IMR-90 (cell line): ENCODE measurements around the gene AGFG1. TPM values are rescaled to one million over a fixed set of nuclear protein-coding genes. Genes with fewer than 3 reads are reported as not detected.

Experiments used
- ATAC-seq: fragments of 200-7000 bp; cut with Tn5 transposase; 2 replicates; pipeline ENCODE4 v1.9.1; 2020; ENCODE audit warnings: low read depth, mild to moderate bottlenecking, moderate library complexity
- BruUV-seq: library from RNA; stranded (reverse); fragments of 400-500 nt; replicated peaks from 2 replicates; lab custom pipeline; 2021; lab: Mats Ljungman, UMichigan
- CTCF ChIA-PET: fragments of 300-600 bp; formaldehyde crosslinking; extraction: SDS; loops from one replicate; lab custom pipeline; 2021; ENCODE audit warnings: antibody characterized with exemption; lab: Yijun Ruan, JAX
- POLR2A ChIA-PET: fragments of 300-600 bp; sonication (Branson Sonifier 250); formaldehyde crosslinking; loops from one replicate; lab custom pipeline; 2022; ENCODE audit warnings: antibody characterized with exemption; ENCODE audit not compliant: unreplicated experiment; lab: Charles Lee
- DNase-seq: peaks from one replicate; pipeline ENCODE4 v3.0.0; 2013
- H2AFZ ChIP-seq: replicated peaks from 2 replicates; pipeline ENCODE3; 2013; ENCODE audit warnings: low read length, mild to moderate bottlenecking; ENCODE audit not compliant: poor library complexity
- H2AK5ac ChIP-seq: 2 replicates; pipeline ENCODE4 v1.6.1; 2013; ENCODE audit warnings: low read depth, low read length, inconsistent platforms
- H2AK9ac ChIP-seq: replicated peaks from 2 replicates; pipeline ENCODE3; 2013; ENCODE audit warnings: mild to moderate bottlenecking, low read depth, low read length, moderate library complexity; ENCODE audit not compliant: poor library complexity
- H2BK120ac ChIP-seq: 2 replicates; pipeline ENCODE4 v1.6.1; 2013; ENCODE audit warnings: low read depth, low read length, inconsistent platforms
- H2BK15ac ChIP-seq: 3 replicates; pipeline ENCODE4 v1.6.1; 2013; ENCODE audit warnings: low read depth, low read length, inconsistent platforms
- H2BK20ac ChIP-seq: 2 replicates; pipeline ENCODE4 v1.6.1; 2013; ENCODE audit warnings: low read depth, mild to moderate bottlenecking, inconsistent platforms, low read length, moderate library complexity
- H2BK5ac ChIP-seq: 2 replicates; pipeline ENCODE4 v1.6.1; 2013; ENCODE audit warnings: mild to moderate bottlenecking, low read depth, low read length, inconsistent platforms; ENCODE audit not compliant: poor library complexity, severe bottlenecking
- H3K14ac ChIP-seq: replicated peaks from 2 replicates; pipeline ENCODE4 v1.6.1; 2013; ENCODE audit warnings: low read depth, low read length, inconsistent platforms
- H3K18ac ChIP-seq: 2 replicates; pipeline ENCODE4 v1.6.1; 2013; ENCODE audit warnings: low read depth, low read length, control low read depth
- H3K23ac ChIP-seq: 2 replicates; pipeline ENCODE4 v1.6.1; 2013; ENCODE audit warnings: low read depth, low read length, inconsistent platforms
- H3K27ac ChIP-seq: 2 replicates; pipeline ENCODE4 v1.5.1; 2013; ENCODE audit warnings: mild to moderate bottlenecking, control low read depth, low read length; ENCODE audit not compliant: insufficient read depth
- H3K27me3 ChIP-seq: 2 replicates; pipeline ENCODE4 v1.6.1; 2013; ENCODE audit warnings: low read length; ENCODE audit not compliant: control insufficient read depth, insufficient read depth
- H3K36me3 ChIP-seq: 2 replicates; pipeline ENCODE4 v1.6.1; 2013; ENCODE audit warnings: low read length, mixed read lengths; ENCODE audit not compliant: control insufficient read depth, insufficient read depth
- H3K4ac ChIP-seq: 2 replicates; pipeline ENCODE4 v1.6.1; 2013; ENCODE audit warnings: low read depth, low read length, inconsistent platforms
- H3K4me1 ChIP-seq: 2 replicates; pipeline ENCODE4 v1.6.1; 2013; ENCODE audit warnings: low read length, mixed read lengths; ENCODE audit not compliant: control insufficient read depth, insufficient read depth
- H3K4me2 ChIP-seq: 2 replicates; pipeline ENCODE4 v1.6.1; 2013; ENCODE audit warnings: low read depth, mild to moderate bottlenecking, control low read depth, low read length, moderate library complexity
- H3K4me3 ChIP-seq: 2 replicates; pipeline ENCODE4 v1.5.1; 2013; ENCODE audit warnings: low read depth, mild to moderate bottlenecking, control low read depth, low read length, moderate library complexity; ENCODE audit not compliant: insufficient read depth
- H3K56ac ChIP-seq: 2 replicates; pipeline ENCODE4 v1.6.1; 2013; ENCODE audit warnings: low read length, inconsistent platforms; ENCODE audit not compliant: insufficient read depth; ENCODE audit errors: extremely low read depth
- H3K79me1 ChIP-seq, 2 experiments: 2 replicates each; pipeline ENCODE4 v1.6.1; 2013; ENCODE audit warnings: low read length in 2 of 2, inconsistent platforms in 1 of 2, low read depth in 1 of 2
- H3K9ac ChIP-seq: 2 replicates; pipeline ENCODE4 v1.6.1; 2013; ENCODE audit warnings: low read depth, low read length, control low read depth
- H3K9me1 ChIP-seq: 2 replicates; pipeline ENCODE4 v1.6.1; 2013; ENCODE audit warnings: low read length, inconsistent platforms; ENCODE audit not compliant: insufficient read depth
- H3K9me3 ChIP-seq: 2 replicates; pipeline ENCODE4 v1.6.1; 2013; ENCODE audit warnings: low read length; ENCODE audit not compliant: control insufficient read depth, insufficient read depth
- H4K20me1 ChIP-seq: 2 replicates; pipeline ENCODE4 v1.6.1; 2013; ENCODE audit warnings: low read length, inconsistent platforms; ENCODE audit not compliant: insufficient read depth
- H4K5ac ChIP-seq: 2 replicates; pipeline ENCODE4 v1.6.1; 2013; ENCODE audit warnings: mild to moderate bottlenecking, low read depth, low read length, control low read depth
- H4K8ac ChIP-seq, 2 experiments: 2 replicates each; pipeline ENCODE4 v1.6.1; 2013; ENCODE audit warnings: low read depth in 2 of 2, low read length in 2 of 2, control low read depth in 1 of 2, inconsistent platforms in 1 of 2
- H4K91ac ChIP-seq: 2 replicates; pipeline ENCODE4 v1.6.1; 2013; ENCODE audit warnings: low read depth, low read length, inconsistent platforms; ENCODE audit not compliant: insufficient read depth
- BHLHE40 ChIP-seq: fragments of 150-350 bp; IDR thresholded peaks from 2 replicates; pipeline ENCODE4 v1.6.1; 2016; ENCODE audit warnings: mild to moderate bottlenecking, low read depth, low read length
- CEBPB ChIP-seq: IDR thresholded peaks from 2 replicates; pipeline ENCODE4 v1.6.1; 2012; ENCODE audit warnings: low read depth, low read length, improper control_type of control experiment
- CHD1 ChIP-seq: IDR thresholded peaks from 2 replicates; pipeline ENCODE4 v1.6.1; 2012; ENCODE audit warnings: low read depth, low read length, improper control_type of control experiment
- FOS ChIP-seq: fragments of 150-350 bp; IDR thresholded peaks from 2 replicates; pipeline ENCODE4 v1.6.1; 2016; ENCODE audit warnings: low read depth, low read length
- MAFK ChIP-seq: IDR thresholded peaks from 2 replicates; pipeline ENCODE4 v1.6.1; 2012; ENCODE audit warnings: low read depth, low read length, improper control_type of control experiment
- POLR2A ChIP-seq: IDR thresholded peaks from 2 replicates; pipeline ENCODE4 v1.6.1; 2012; ENCODE audit warnings: mild to moderate bottlenecking, low read depth, low read length
- RAD21 ChIP-seq: IDR thresholded peaks from 2 replicates; pipeline ENCODE4 v1.6.1; 2012; ENCODE audit warnings: low read length, improper control_type of control experiment
- RCOR1 ChIP-seq: IDR thresholded peaks from 2 replicates; pipeline ENCODE4 v1.6.1; 2012; ENCODE audit warnings: mild to moderate bottlenecking, low read length, improper control_type of control experiment; ENCODE audit not compliant: insufficient replicate concordance
- RFX5 ChIP-seq: IDR thresholded peaks from 2 replicates; pipeline ENCODE4 v1.8.0; 2012; ENCODE audit warnings: low read depth, mild to moderate bottlenecking, low read length, moderate library complexity
- WGBS, 2 experiments: methylation state at CpG; one replicate each; pipeline versions ENCODE4 v1.1.5 to v1.1.7; 2013; ENCODE audit warnings: missing lambda C conversion rate in 2 of 2; ENCODE audit not compliant: insufficient read length in 1 of 2; ENCODE audit errors: extremely low coverage in 2 of 2; 5-methylcytosine and 5-hydroxymethylcytosine counted together
- dilution Hi-C: fragments of 300-500 bp; cut with HindIII; formaldehyde crosslinking; loops from one replicate; pipeline ENCODE4 v1.14.3; 2018; ENCODE audit warnings: low sequenced_read_pairs; ENCODE audit not compliant: unreplicated experiment
- in situ Hi-C: fragments of 300-500 bp; cut with MboI; formaldehyde crosslinking; loops from 3 replicates; pipeline ENCODE4 v1.14.3; 2019; ENCODE audit warnings: low sequenced_read_pairs, inconsistent platforms, mixed read lengths
- intact Hi-C: fragments of 100-400 bp; cut with micrococcal nuclease; formaldehyde crosslinking; loops from 2 replicates; pipeline ENCODE4 v1.10.0; 2022
- polyA plus RNA-seq, 3 experiments: library from polyadenylated mRNA; depleted of rRNA; stranded (reverse); fragments of >200 nt; gene quantifications; 2 replicates each; pipeline ENCODE4 v1.2.3, GENCODE V29; 2012; ENCODE audit warnings: low replicate concordance in 1 of 3
- total RNA-seq: library from RNA; depleted of rRNA; stranded (reverse); fragments of >200 nt; gene quantifications from 2 replicates; pipeline ENCODE4 v1.2.3, GENCODE V29; 2012
- TF ChIP-seq, protein P1 (sequence below): fragments of 150-350 bp; IDR thresholded peaks from 2 replicates; pipeline ENCODE4 v1.6.1; 2017; ENCODE audit warnings: mild to moderate bottlenecking, antibody characterized with exemption, low read length, low read depth
- TF ChIP-seq, protein P2 (sequence below): conservative IDR thresholded peaks from 2 replicates; pipeline ENCODE4 v1.5.1; 2012; ENCODE audit warnings: mild to moderate bottlenecking, low read depth, low read length, improper control_type of control experiment
- TF ChIP-seq, protein P3 (sequence below): fragments of 150-350 bp; IDR thresholded peaks from 2 replicates; pipeline ENCODE4 v1.6.1; 2016; ENCODE audit warnings: low read depth, mild to moderate bottlenecking, low read length, moderate library complexity, borderline replicate concordance

AGFG1 gene
- total and polyA plus RNA-seq, 2 of the 4 experiments (the other 2 are of a cell fraction): 58.4 to 126 TPM

DNA sequence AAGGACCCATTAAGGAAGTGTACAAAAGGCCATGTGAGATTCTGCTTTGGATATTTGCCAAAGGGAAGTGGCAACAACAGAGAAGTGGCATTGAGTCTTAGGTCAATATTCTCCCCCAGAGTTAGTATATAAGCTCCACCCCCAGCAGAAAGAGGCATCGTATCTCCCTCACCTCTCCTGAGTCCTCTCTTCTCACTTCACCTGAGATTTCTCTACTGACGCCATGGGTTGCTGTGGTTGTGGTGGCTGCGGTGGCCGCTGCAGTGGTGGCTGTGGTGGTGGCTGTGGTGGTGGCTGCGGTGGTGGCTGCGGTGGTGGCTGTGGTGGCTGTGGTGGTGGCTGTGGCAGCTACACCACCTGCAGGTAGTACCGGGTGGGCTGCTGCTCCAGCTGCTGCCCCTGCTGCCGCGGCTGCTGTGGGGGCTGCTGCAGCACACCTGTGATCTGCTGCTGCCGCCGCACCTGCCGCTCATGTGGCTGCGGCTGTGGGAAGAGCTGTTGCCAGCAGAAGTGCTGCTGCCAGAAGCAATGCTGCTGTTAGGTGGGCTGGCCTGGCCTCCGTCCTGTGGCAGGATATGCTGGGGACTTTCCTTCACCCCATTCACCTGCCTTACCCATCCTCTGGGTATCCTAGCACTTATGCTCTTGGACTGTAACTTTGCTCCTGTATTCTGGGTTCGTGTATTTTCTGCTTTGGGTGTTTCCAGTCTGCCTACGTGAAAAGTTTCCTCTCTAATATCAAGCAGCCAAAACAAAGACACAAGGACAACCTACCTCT lies 136.8 kb downstream of the AGFG1 start:
- H2AK9ac ChIP-seq: no peak overlapping the region
- H3K4ac ChIP-seq: no peak overlapping the region
- ChIA-PET CTCF (interaction anchor here (0.6 to 0.9 kb wide), 3 partner anchors 7 to 12 kb away, joined by 3 to 6 read pairs (median 4); no protein-coding TSS in a partner anchor), POLR2A (no interaction called here)
- no peaks in the 10 kb centered on the region for H3K79me1 ChIP-seq
- H3K36me3 ChIP-seq: no peaks in the 10 kb centered on the region
- WGBS, 2 experiments: 100% methylated on average over 2 of the region's 16 CpGs; no CpG with 5 or more reads in 1 of the 2 experiments
- H2AK5ac ChIP-seq: no peak overlapping the region
- no peak overlapping the region for H3K56ac ChIP-seq
- DNase-seq (no peak), ATAC-seq (no peak)
- H2BK20ac ChIP-seq: no peak overlapping the region
- no peaks in the 10 kb centered on the region for H3K9me3 ChIP-seq
- H3K9ac ChIP-seq: no peak overlapping the region
- H3K9me1 ChIP-seq: no peaks in the 10 kb centered on the region
- no peak overlapping the region for H4K5ac ChIP-seq
- dilution Hi-C loops: no loop called here
- no peak overlapping the region for H2BK15ac ChIP-seq
- TF ChIP-seq MAFK (no peak), CEBPB (no peak), RCOR1 (no peak), RAD21 (no peak), FOS (no peak), POLR2A (no peak), RFX5 (no peak), CHD1 (no peak), BHLHE40 (no peak)
- TF ChIP-seq, protein P1, sequence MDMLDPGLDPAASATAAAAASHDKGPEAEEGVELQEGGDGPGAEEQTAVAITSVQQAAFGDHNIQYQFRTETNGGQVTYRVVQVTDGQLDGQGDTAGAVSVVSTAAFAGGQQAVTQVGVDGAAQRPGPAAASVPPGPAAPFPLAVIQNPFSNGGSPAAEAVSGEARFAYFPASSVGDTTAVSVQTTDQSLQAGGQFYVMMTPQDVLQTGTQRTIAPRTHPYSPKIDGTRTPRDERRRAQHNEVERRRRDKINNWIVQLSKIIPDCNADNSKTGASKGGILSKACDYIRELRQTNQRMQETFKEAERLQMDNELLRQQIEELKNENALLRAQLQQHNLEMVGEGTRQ: no peak
- TF ChIP-seq, protein P2, sequence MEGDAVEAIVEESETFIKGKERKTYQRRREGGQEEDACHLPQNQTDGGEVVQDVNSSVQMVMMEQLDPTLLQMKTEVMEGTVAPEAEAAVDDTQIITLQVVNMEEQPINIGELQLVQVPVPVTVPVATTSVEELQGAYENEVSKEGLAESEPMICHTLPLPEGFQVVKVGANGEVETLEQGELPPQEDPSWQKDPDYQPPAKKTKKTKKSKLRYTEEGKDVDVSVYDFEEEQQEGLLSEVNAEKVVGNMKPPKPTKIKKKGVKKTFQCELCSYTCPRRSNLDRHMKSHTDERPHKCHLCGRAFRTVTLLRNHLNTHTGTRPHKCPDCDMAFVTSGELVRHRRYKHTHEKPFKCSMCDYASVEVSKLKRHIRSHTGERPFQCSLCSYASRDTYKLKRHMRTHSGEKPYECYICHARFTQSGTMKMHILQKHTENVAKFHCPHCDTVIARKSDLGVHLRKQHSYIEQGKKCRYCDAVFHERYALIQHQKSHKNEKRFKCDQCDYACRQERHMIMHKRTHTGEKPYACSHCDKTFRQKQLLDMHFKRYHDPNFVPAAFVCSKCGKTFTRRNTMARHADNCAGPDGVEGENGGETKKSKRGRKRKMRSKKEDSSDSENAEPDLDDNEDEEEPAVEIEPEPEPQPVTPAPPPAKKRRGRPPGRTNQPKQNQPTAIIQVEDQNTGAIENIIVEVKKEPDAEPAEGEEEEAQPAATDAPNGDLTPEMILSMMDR: no peak
- TF ChIP-seq, protein P3, sequence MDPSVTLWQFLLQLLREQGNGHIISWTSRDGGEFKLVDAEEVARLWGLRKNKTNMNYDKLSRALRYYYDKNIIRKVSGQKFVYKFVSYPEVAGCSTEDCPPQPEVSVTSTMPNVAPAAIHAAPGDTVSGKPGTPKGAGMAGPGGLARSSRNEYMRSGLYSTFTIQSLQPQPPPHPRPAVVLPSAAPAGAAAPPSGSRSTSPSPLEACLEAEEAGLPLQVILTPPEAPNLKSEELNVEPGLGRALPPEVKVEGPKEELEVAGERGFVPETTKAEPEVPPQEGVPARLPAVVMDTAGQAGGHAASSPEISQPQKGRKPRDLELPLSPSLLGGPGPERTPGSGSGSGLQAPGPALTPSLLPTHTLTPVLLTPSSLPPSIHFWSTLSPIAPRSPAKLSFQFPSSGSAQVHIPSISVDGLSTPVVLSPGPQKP: no peak
- no peak overlapping the region for H4K8ac ChIP-seq
- intact Hi-C loops: no loop called here
- no peaks in the 10 kb centered on the region for H4K20me1 ChIP-seq
- no peak overlapping the region for H3K27ac ChIP-seq
- no peak overlapping the region for H4K91ac ChIP-seq
- no peak overlapping the region for H3K14ac ChIP-seq
- H3K4me3 ChIP-seq: no peak overlapping the region
- H3K4me2 ChIP-seq: no peak overlapping the region
- H3K23ac ChIP-seq: no peak overlapping the region
- no peak overlapping the region for H3K18ac ChIP-seq
- H2AFZ ChIP-seq: no peak overlapping the region
- no peak overlapping the region for H2BK120ac ChIP-seq
- no peak overlapping the region for H2BK5ac ChIP-seq
- BruUV-seq: no TSS peak
- H3K27me3 ChIP-seq: peaks cover 2% of the 10 kb centered on the region
- no peaks in the 10 kb centered on the region for H3K4me1 ChIP-seq
- in situ Hi-C loops: no loop called here
